OCI-LY7 (cell line): Measurements from ENCODE around the gene CHCHD6. TPM values are rescaled to one million over a fixed set of nuclear protein-coding genes. Genes with fewer than 3 reads are reported as not detected.

Experiments used
- BruUV-seq: library from RNA; stranded (reverse); fragments of 400-500 nt; replicated peaks from 2 replicates; lab custom pipeline; 2021; lab: Mats Ljungman, UMichigan
- CTCF ChIA-PET: fragments of 300-600 bp; sonication (Branson Sonifier 250); formaldehyde crosslinking; loops from one replicate; lab custom pipeline; 2022; ENCODE audit warnings: antibody characterized with exemption; ENCODE audit not compliant: unreplicated experiment; lab: Charles Lee
- POLR2A ChIA-PET: fragments of 300-600 bp; sonication (Branson Sonifier 250); formaldehyde crosslinking; loops from one replicate; lab custom pipeline; 2022; ENCODE audit warnings: antibody characterized with exemption; lab: Charles Lee
- DNase-seq: peaks from one replicate; pipeline ENCODE4 v3.0.0-alpha.2; 2015; ENCODE audit warnings: low spot score
- H2AFZ ChIP-seq: fragments of 200-600 bp; sonication (generic), shearing (Covaris generic); 2 replicates; pipeline ENCODE4 v1.6.1; 2014; ENCODE audit warnings: mild to moderate bottlenecking, antibody characterized with exemption, low read length, moderate library complexity
- H3K27ac ChIP-seq: fragments of 200-600 bp; sonication (generic); 2 replicates; pipeline ENCODE4 v1.5.1; 2014; ENCODE audit warnings: mixed run types, low read depth, mild to moderate bottlenecking, moderate library complexity, low read length, inconsistent platforms; ENCODE audit not compliant: poor library complexity, severe bottlenecking
- H3K36me3 ChIP-seq: fragments of 200-600 bp; sonication (generic); 2 replicates; pipeline ENCODE4 v1.6.1; 2014; ENCODE audit warnings: mild to moderate bottlenecking, antibody characterized with exemption, low read length, moderate library complexity, mixed read lengths; ENCODE audit not compliant: insufficient read depth
- H3K4me1 ChIP-seq: fragments of 200-600 bp; sonication (generic); 2 replicates; pipeline ENCODE4 v1.5.1; 2014; ENCODE audit warnings: mild to moderate bottlenecking, low read length; ENCODE audit not compliant: insufficient read depth, poor library complexity, severe bottlenecking
- H3K4me2 ChIP-seq: fragments of 200-600 bp; sonication (generic); 2 replicates; pipeline ENCODE4 v1.6.1; 2014; ENCODE audit warnings: mild to moderate bottlenecking, low read length
- H3K4me3 ChIP-seq: fragments of 200-600 bp; sonication (generic); 2 replicates; pipeline ENCODE4 v1.5.1; 2014; ENCODE audit warnings: mild to moderate bottlenecking, low read depth, low read length; ENCODE audit not compliant: poor library complexity, severe bottlenecking
- H3K79me2 ChIP-seq: fragments of 200-600 bp; sonication (generic); 2 replicates; pipeline ENCODE4 v1.6.1; 2016; ENCODE audit warnings: low read depth, mild to moderate bottlenecking, low read length, moderate library complexity, mixed read lengths; ENCODE audit not compliant: insufficient read depth
- H3K9me2 ChIP-seq: fragments of 200-600 bp; sonication (generic); 2 replicates; pipeline ENCODE4 v1.6.1; 2016; ENCODE audit warnings: mild to moderate bottlenecking, low read length, mixed read lengths; ENCODE audit not compliant: insufficient read depth
- H3K9me3 ChIP-seq: fragments of 200-600 bp; sonication (generic); 2 replicates; pipeline ENCODE4 v1.6.1; 2014; ENCODE audit warnings: mild to moderate bottlenecking, mixed run types, low read length, mixed read lengths
- H4K20me1 ChIP-seq: fragments of 200-600 bp; sonication (generic); 2 replicates; pipeline ENCODE4 v1.6.1; 2014; ENCODE audit warnings: mild to moderate bottlenecking, antibody characterized with exemption, low read length, moderate library complexity, mixed read lengths; ENCODE audit not compliant: insufficient read depth
- CTCF ChIP-seq: fragments of 200-600 bp; sonication (generic); conservative IDR thresholded peaks from 2 replicates; pipeline ENCODE4 v1.5.1; 2014; ENCODE audit warnings: mild to moderate bottlenecking, antibody characterized with exemption, low read length, moderate library complexity, mixed read lengths
- EZH2phosphoT487 ChIP-seq: fragments of 200-600 bp; sonication (generic); IDR thresholded peaks from 2 replicates; pipeline ENCODE4 v1.6.1; 2018; ENCODE audit warnings: low read depth, borderline replicate concordance, mild to moderate bottlenecking, mixed run types, antibody characterized with exemption, low read length, moderate library complexity, mixed read lengths
- intact Hi-C: fragments of 100-400 bp; cut with micrococcal nuclease; formaldehyde crosslinking; loops from one replicate; pipeline ENCODE4 v1.10.0; 2022; ENCODE audit not compliant: unreplicated experiment
- total RNA-seq, 2 experiments: library from RNA; depleted of rRNA in 1 of 2; stranded (reverse); fragments of >200 nt in 1 of 2; shearing (Covaris generic) in 1 of 2; gene quantifications; 2 replicates each; pipeline ENCODE4 v1.2.3, GENCODE V29; 2014 to 2022

Gene CHCHD6
- total RNA-seq, 2 experiments from 2014 or later: 14.7 to 21.2 TPM

- no TSS peak for BruUV-seq
- intact Hi-C loops: no loop called here
- TF ChIP-seq CTCF (no peak), EZH2phosphoT487 (no peak)
- DNase-seq: no peak
- H3K27ac ChIP-seq: no peak overlapping the region
- no peaks in the 10 kb centered on the region for H3K79me2 ChIP-seq
- H3K9me3 ChIP-seq: no peaks in the 10 kb centered on the region
- H4K20me1 ChIP-seq: no peaks in the 10 kb centered on the region
- H3K4me2 ChIP-seq: no peak overlapping the region
- H2AFZ ChIP-seq: no peak overlapping the region
- ChIA-PET CTCF (no interaction called here), POLR2A (no interaction called here)
- H3K36me3 ChIP-seq: no peaks in the 10 kb centered on the region
- H3K4me3 ChIP-seq: no peak overlapping the region
- H3K9me2 ChIP-seq: no peaks in the 10 kb centered on the region
- no peaks in the 10 kb centered on the region for H3K4me1 ChIP-seq
These were observed 61.4 kb downstream of the CHCHD6 start for GRCh38 chr3:126765187-126766069.

GRCh38 chr3:126766653-126767052 is 62.6 kb downstream of the CHCHD6 start:
- CTCF ChIA-PET: no interaction called here

More at GRCh38 chr3:126766653-126767052, 62.6 kb downstream of the CHCHD6 start:
- Histone ChIP-seq H3K4me1 (no peaks in the 10 kb centered on the region), H3K9me3 (no peaks in the 10 kb centered on the region), H3K79me2 (no peaks in the 10 kb centered on the region), H3K36me3 (no peaks in the 10 kb centered on the region), H3K27ac (no peak overlapping the region), H4K20me1 (no peaks in the 10 kb centered on the region), H3K4me3 (no peak overlapping the region), H2AFZ (no peak overlapping the region), H3K4me2 (no peak overlapping the region), H3K9me2 (no peaks in the 10 kb centered on the region)
- intact Hi-C loops: no loop called here
- POLR2A ChIA-PET: interaction anchor here (0.6 kb wide), 1 partner anchor 47 kb away, joined by 3 read pairs; no protein-coding TSS in a partner anchor
- no TSS peak for BruUV-seq
- TF ChIP-seq CTCF: no peak
- no peak for TF ChIP-seq EZH2phosphoT487
- DNase-seq: no peak
